ENCODE measurements around the gene GAR1.
A peak's percentile ranks its signal among the peaks of the same experiment; 100 is the strongest.

The GAR1 gene

GRCh38 chr4:109816894-109817293 lies 1.3 kb downstream of the GAR1 start:
- peak overlapping the region; percentile 98 for H3K4me3 ChIP-seq (replicated peaks; ENCODE audit: low read depth, low read length)
- no peak for DNase-seq (ENCODE audit: low read depth)
- no peak for TF ChIP-seq CTCF (IDR thresholded peaks at IDR 0.05; ENCODE audit: low read length, missing control alignments)

- no peak for DNase-seq (ENCODE audit: low read depth)
- no peak overlapping the region for H3K4me3 ChIP-seq (replicated peaks; ENCODE audit: low read depth, low read length)
- no peak for TF ChIP-seq CTCF (IDR thresholded peaks at IDR 0.05; ENCODE audit: low read length, missing control alignments)
Measured at GRCh38 chr4:109818268-109818667, 2.7 kb downstream of the GAR1 start.

GRCh38 chr4:109820563-109820962 lies 5.0 kb downstream of the GAR1 start:
- H3K4me3 ChIP-seq (replicated peaks; ENCODE audit: low read depth, low read length) = no peak overlapping the region
- DNase-seq (ENCODE audit: low read depth) = peak; percentile 86
- TF ChIP-seq CTCF (IDR thresholded peaks at IDR 0.05; ENCODE audit: low read length, missing control alignments) = no peak

GRCh38 chr4:109821185-109821584 lies 5.6 kb downstream of the GAR1 start:
- no peak for DNase-seq (ENCODE audit: low read depth)
- no peak for TF ChIP-seq CTCF (IDR thresholded peaks at IDR 0.05; ENCODE audit: low read length, missing control alignments)
- H3K4me3 ChIP-seq (replicated peaks; ENCODE audit: low read depth, low read length) = no peak overlapping the region

- peak; percentile 52 for DNase-seq (ENCODE audit: low read depth)
Measured at GRCh38 chr4:109826719-109827118, 11.2 kb downstream of the GAR1 start.

GRCh38 chr4:109827672-109828071 lies 12.1 kb downstream of the GAR1 start, which contains the start of gene RRH:
TSS of gene RRH (plus strand) at chr4:109827972. CDS start at chr4:109828028, 56 bp downstream.
- TF ChIP-seq CTCF (IDR thresholded peaks at IDR 0.05; ENCODE audit: low read length, missing control alignments) = no peak

More at GRCh38 chr4:109826719-109827118, 11.2 kb downstream of the GAR1 start:
- no peak overlapping the region for H3K4me3 ChIP-seq (replicated peaks; ENCODE audit: low read depth, low read length)
- peak; percentile 63 for TF ChIP-seq CTCF (IDR thresholded peaks at IDR 0.05; ENCODE audit: low read length, missing control alignments)

GRCh38 chr4:109833756-109834155 lies 18.2 kb downstream of the GAR1 start:
- no peak overlapping the region for H3K4me3 ChIP-seq (replicated peaks; ENCODE audit: low read depth, low read length)
- DNase-seq (ENCODE audit: low read depth) = no peak
- no peak for TF ChIP-seq CTCF (IDR thresholded peaks at IDR 0.05; ENCODE audit: low read length, missing control alignments)

More at GRCh38 chr4:109827672-109828071, 12.1 kb downstream of the GAR1 start, which contains the start of gene RRH:
- DNase-seq (ENCODE audit: low read depth) = no peak
- H3K4me3 ChIP-seq (replicated peaks; ENCODE audit: low read depth, low read length) = no peak within 1 kb of the TSS

All from fibroblast of pulmonary artery (primary cell).